ENCODE measurements around the gene ZC3H18. TPM values are rescaled to one million over a fixed set of nuclear protein-coding genes. Genes with fewer than 3 reads are reported as not detected.

Gene ZC3H18
- total RNA-seq, 1 donor from 2014 or later, result 14.6 TPM

DNA sequence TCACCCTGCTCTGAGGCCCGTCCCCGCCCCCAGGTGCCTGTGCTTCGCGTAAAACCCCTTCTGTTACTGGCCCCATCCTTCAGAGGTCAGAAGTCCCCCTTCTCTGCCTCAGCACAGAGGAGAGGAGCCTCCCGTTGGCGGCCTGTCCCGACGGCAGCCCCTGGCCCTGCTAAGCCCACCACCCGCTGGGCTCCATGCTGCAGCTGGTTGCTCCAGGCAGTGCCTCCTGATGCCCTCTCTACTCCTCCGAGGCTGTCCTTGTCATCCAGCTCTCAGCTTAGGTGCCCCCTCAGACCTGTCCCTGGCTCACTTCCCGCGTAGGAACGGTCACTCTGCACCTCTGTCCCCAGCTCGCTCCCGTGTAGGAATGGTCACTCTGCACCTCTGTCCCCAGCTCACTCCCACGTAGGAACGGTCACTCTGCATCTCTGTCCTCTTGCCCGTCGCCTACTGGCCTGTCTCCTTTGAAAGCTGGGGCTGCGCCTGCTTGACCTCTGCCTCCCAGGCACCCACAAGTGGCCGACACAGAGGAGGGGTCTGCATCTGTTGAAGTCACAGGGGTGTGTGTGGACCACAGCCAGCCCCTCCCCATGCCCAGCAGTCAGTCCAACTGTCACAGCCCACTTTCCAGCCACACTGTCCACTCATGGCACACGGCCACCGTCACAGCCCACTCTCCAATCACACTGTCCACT lies 31.7 kb upstream of the ZC3H18 start:
- H3K36me3 ChIP-seq (ENCODE audit: control insufficient read depth in 3 of 3, insufficient read depth in 3 of 3, low read length in 3 of 3), result no peaks in the 10 kb centered on the region
- H3K27ac ChIP-seq (ENCODE audit: low read depth, low read length), result no peak overlapping the region
- H3K4me3 ChIP-seq (ENCODE audit: low read length in 3 of 3), result no peak overlapping the region
- H3K4me1 ChIP-seq (ENCODE audit: control insufficient read depth in 3 of 3, insufficient read depth in 3 of 3, low read length in 3 of 3), result peaks cover 9 to 11% (median 10%) of the 10 kb centered on the region in 3 donors
- H3K9me3 ChIP-seq (ENCODE audit: control insufficient read depth in 3 of 3, low read length in 3 of 3), result peaks cover 0 to 7% (median 3%) of the 10 kb centered on the region in 3 donors
- peaks cover 32 to 51% (median 40%) of the 10 kb centered on the region in 3 donors for H3K27me3 ChIP-seq (ENCODE audit: control insufficient read depth in 3 of 3, insufficient read depth in 3 of 3, low read length in 3 of 3)
- H3K9ac ChIP-seq (ENCODE audit: low read depth in 1 of 3, low read length in 3 of 3), result no peak overlapping the region

DNA sequence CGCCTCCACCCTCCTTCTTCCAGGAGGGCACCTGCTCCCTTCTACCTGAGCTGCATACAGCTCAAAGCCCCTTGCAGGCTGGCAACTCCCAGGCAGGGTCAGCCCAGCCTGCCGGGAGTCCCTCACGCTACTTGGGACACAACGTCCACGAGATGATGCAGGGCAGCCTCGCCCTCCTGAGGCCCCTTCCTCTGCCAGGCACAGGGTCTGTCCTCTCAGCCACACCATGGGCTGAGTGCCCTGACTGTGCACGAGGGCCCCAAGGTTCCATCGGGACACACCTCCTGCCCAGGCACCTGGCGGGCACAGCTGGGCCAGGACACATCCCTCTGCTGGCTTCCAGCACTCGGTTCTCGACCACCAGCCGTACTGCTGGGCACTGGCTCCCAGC lies 30.9 kb upstream of the ZC3H18 start:
- Histone ChIP-seq H3K27me3 (ENCODE audit: control insufficient read depth in 3 of 3, insufficient read depth in 3 of 3, low read length in 3 of 3) (peaks cover 32 to 51% (median 40%) of the 10 kb centered on the region in 3 donors), H3K9me3 (ENCODE audit: control insufficient read depth in 3 of 3, low read length in 3 of 3) (peaks cover 4 to 9% (median 5%) of the 10 kb centered on the region in 3 donors), H3K9ac (ENCODE audit: low read depth in 1 of 3, low read length in 3 of 3) (no peak overlapping the region), H3K4me3 (ENCODE audit: low read length in 3 of 3) (no peak overlapping the region), H3K27ac (ENCODE audit: low read depth, low read length) (no peak overlapping the region), H3K4me1 (ENCODE audit: control insufficient read depth in 3 of 3, insufficient read depth in 3 of 3, low read length in 3 of 3) (peaks cover 9 to 11% (median 10%) of the 10 kb centered on the region in 3 donors), H3K36me3 (ENCODE audit: control insufficient read depth in 3 of 3, insufficient read depth in 3 of 3, low read length in 3 of 3) (no peaks in the 10 kb centered on the region)

DNA sequence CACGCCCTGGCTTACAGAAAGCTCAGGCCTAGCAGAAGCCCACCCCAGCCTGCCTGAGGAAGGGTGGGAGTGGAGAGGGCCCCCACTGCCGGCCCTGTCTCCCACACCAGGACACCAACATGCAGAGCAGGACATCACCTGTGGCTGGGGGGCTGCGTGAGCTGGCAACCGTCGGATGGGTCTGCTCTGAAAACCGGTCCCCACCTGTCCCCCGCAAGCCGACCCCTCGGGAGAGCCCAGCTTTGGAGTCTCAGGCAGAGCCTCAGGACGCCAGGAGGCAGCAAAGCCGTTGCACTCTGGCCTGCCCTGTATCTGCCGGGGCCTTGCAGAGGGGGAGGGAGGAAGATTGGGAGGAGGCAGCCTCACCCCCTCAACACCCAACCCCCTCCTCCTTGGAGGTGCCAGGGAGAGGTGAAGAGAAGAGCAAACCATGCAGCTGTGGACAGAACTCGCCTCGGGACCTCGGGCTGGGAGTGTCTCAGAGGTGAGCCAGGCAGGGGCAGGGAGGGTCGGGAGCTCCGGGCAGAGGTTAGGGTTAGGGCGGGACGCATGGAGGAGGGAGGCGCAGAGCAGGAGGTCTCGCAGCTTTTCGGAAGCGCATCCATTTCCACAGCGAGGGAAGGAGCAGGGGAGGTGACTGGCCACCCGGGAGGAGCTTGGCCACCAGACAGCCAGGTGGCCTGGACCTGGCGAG lies 30.4 kb upstream of the ZC3H18 start:
- Histone ChIP-seq H3K27ac (ENCODE audit: low read depth, low read length) (no peak overlapping the region), H3K9me3 (ENCODE audit: control insufficient read depth in 3 of 3, low read length in 3 of 3) (peaks cover 4 to 9% (median 5%) of the 10 kb centered on the region in 3 donors), H3K27me3 (ENCODE audit: control insufficient read depth in 3 of 3, insufficient read depth in 3 of 3, low read length in 3 of 3) (peaks cover 32 to 52% (median 41%) of the 10 kb centered on the region in 3 donors), H3K9ac (ENCODE audit: low read depth in 1 of 3, low read length in 3 of 3) (no peak overlapping the region), H3K4me3 (ENCODE audit: low read length in 3 of 3) (no peak overlapping the region), H3K4me1 (ENCODE audit: control insufficient read depth in 3 of 3, insufficient read depth in 3 of 3, low read length in 3 of 3) (peaks cover 8 to 10% (median 8%) of the 10 kb centered on the region in 3 donors), H3K36me3 (ENCODE audit: control insufficient read depth in 3 of 3, insufficient read depth in 3 of 3, low read length in 3 of 3) (no peaks in the 10 kb centered on the region)

- H3K9ac ChIP-seq (ENCODE audit: low read depth in 1 of 3, low read length in 3 of 3), result no peak overlapping the region
- H3K9me3 ChIP-seq (ENCODE audit: control insufficient read depth in 3 of 3, low read length in 3 of 3), result peaks cover 4 to 9% (median 5%) of the 10 kb centered on the region in 3 donors
- peaks cover 34 to 56% (median 44%) of the 10 kb centered on the region in 3 donors for H3K27me3 ChIP-seq (ENCODE audit: control insufficient read depth in 3 of 3, insufficient read depth in 3 of 3, low read length in 3 of 3)
- no peak overlapping the region for H3K27ac ChIP-seq (ENCODE audit: low read depth, low read length)
- H3K4me3 ChIP-seq (ENCODE audit: low read length in 3 of 3), result no peak overlapping the region
- H3K36me3 ChIP-seq (ENCODE audit: control insufficient read depth in 3 of 3, insufficient read depth in 3 of 3, low read length in 3 of 3), result no peaks in the 10 kb centered on the region
- H3K4me1 ChIP-seq (ENCODE audit: control insufficient read depth in 3 of 3, insufficient read depth in 3 of 3, low read length in 3 of 3), result peaks cover 1 to 3% (median 2%) of the 10 kb centered on the region in 3 donors
Observed at GRCh38 chr16:88540346-88540977, 29.7 kb upstream of the ZC3H18 start.

DNA sequence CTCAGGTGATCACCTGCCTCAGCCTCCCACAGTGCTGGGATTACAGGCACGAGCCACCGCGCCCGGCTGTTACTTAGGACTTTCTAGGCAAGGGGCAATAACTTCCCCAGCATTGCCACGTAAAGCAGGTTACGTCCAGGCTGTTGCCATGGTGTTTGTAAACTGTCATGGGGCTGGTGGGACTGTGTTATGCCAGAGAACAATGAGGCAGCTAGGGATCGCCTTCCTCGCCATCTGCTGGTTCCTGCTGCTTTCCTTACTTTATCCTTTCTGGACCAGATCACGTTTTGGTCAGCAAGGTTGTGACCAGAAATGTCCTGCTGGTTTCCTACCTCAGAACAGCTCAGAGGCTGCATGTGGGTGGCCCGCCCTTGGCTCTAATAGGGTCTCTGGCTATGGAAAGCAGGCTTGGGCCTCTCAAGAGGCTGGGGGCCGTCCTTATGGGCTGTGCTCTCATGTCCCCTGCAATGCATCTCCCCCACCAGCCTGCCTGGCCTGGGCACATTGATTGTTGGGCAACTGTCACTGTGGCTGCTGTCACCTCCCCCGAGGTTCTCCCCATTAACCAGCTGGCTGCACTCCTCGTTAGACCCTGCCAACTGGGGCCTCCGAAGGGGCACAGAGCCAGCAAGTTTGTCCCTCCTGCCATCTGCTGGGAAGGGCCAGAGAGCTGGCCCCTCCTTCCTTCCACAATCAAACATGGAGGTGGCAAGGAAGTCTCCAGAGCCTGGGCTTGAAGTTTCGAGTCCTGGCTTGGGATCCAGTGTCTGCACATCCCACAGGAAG lies 28.2 kb upstream of the ZC3H18 start:
- H3K4me3 ChIP-seq (ENCODE audit: low read length in 3 of 3), result no peak overlapping the region
- H3K27ac ChIP-seq (ENCODE audit: low read depth, low read length), result no peak overlapping the region
- H3K27me3 ChIP-seq (ENCODE audit: control insufficient read depth in 3 of 3, insufficient read depth in 3 of 3, low read length in 3 of 3), result peaks cover 46 to 68% (median 57%) of the 10 kb centered on the region in 3 donors
- H3K9ac ChIP-seq (ENCODE audit: low read depth in 1 of 3, low read length in 3 of 3), result no peak overlapping the region
- H3K4me1 ChIP-seq (ENCODE audit: control insufficient read depth in 3 of 3, insufficient read depth in 3 of 3, low read length in 3 of 3), result no peaks in the 10 kb centered on the region
- no peaks in the 10 kb centered on the region for H3K36me3 ChIP-seq (ENCODE audit: control insufficient read depth in 3 of 3, insufficient read depth in 3 of 3, low read length in 3 of 3)
- peaks cover 4 to 9% (median 5%) of the 10 kb centered on the region in 3 donors for H3K9me3 ChIP-seq (ENCODE audit: control insufficient read depth in 3 of 3, low read length in 3 of 3)

DNA sequence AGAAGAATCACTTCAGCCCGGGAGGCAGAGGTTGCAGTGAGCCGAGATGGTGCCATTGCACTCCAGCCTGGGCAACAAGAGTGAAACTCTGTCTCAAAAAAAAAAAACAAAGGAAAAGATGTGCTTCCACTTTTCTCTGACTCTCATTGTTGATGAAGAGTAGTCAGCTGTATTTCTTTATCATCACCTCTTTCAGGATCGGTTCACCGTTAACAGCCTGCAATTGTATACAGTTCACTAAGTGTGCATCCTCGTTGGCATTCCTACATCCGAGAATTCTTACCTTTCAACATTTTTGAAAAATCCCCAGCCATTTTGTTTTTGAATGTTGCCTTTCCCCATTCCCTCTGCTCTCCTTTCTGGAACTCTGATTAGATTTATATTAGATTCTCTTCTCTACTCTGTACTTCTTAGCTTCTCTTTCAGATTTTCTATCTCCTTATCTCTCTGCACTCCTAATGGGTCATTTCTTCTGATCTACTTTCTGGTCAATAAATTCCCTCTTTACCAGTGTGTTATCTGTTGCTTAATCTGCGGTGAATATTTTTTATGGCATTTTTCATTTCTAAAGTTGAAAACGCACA lies 26.9 kb upstream of the ZC3H18 start:
- H3K4me1 ChIP-seq (ENCODE audit: control insufficient read depth in 3 of 3, insufficient read depth in 3 of 3, low read length in 3 of 3), result no peaks in the 10 kb centered on the region
- H3K9me3 ChIP-seq (ENCODE audit: control insufficient read depth in 3 of 3, low read length in 3 of 3), result peaks cover 4 to 9% (median 5%) of the 10 kb centered on the region in 3 donors
- H3K9ac ChIP-seq (ENCODE audit: low read depth in 1 of 3, low read length in 3 of 3), result no peak overlapping the region
- H3K27ac ChIP-seq (ENCODE audit: low read depth, low read length), result no peak overlapping the region
- H3K27me3 ChIP-seq (ENCODE audit: control insufficient read depth in 3 of 3, insufficient read depth in 3 of 3, low read length in 3 of 3), result peaks cover 41 to 65% (median 54%) of the 10 kb centered on the region in 3 donors
- no peak overlapping the region for H3K4me3 ChIP-seq (ENCODE audit: low read length in 3 of 3)
- H3K36me3 ChIP-seq (ENCODE audit: control insufficient read depth in 3 of 3, insufficient read depth in 3 of 3, low read length in 3 of 3), result no peaks in the 10 kb centered on the region

GRCh38 chr16:88545781-88546180 lies 24.4 kb upstream of the ZC3H18 start:
- Histone ChIP-seq H3K36me3 (ENCODE audit: control insufficient read depth in 3 of 3, insufficient read depth in 3 of 3, low read length in 3 of 3) (no peaks in the 10 kb centered on the region), H3K27me3 (ENCODE audit: control insufficient read depth in 3 of 3, insufficient read depth in 3 of 3, low read length in 3 of 3) (peaks cover 17 to 49% (median 38%) of the 10 kb centered on the region in 3 donors), H3K4me1 (ENCODE audit: control insufficient read depth in 3 of 3, insufficient read depth in 3 of 3, low read length in 3 of 3) (peaks cover 2 to 7% (median 7%) of the 10 kb centered on the region in 3 donors), H3K4me3 (ENCODE audit: low read length in 3 of 3) (no peak overlapping the region), H3K27ac (ENCODE audit: low read depth, low read length) (no peak overlapping the region), H3K9ac (ENCODE audit: low read depth in 1 of 3, low read length in 3 of 3) (no peak overlapping the region), H3K9me3 (ENCODE audit: control insufficient read depth in 3 of 3, low read length in 3 of 3) (peaks cover 4 to 9% (median 5%) of the 10 kb centered on the region in 3 donors)

DNA sequence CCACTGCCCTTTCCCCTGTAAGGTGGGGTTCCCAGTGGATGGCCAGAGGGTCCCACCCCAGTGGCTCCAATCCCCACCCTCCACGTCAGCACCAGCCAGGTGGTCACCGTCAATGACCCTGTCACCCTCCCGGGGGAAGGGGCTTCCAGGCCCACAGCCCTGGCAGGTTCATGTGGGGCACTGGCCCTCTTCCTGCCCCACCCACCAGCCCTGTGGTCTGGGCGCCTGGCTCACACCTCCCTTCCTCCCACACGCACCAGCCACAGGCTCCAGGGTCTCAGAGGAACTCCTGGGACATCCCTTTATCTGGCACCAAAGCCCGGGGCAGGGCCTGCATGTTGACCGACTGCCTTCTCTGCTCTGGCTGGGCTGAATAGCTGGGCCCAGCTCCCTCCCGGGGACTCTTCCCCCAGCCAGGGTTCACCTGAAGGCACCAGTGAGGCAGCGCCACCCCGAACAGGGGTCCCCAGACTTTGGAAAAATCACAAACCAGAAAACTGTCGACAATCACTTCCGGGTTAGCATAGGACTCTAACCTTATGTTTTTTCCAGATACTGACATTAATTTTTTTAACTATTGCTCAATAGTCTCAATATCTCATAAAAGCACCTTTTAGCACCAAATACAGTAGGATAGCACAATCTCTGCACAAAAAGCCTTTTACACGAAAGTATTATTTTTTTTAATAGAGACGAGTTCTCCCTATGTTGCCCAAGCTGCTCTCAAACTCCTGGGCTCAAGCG lies 21.9 kb upstream of the ZC3H18 start:
- peaks cover 2 to 7% (median 7%) of the 10 kb centered on the region in 3 donors for H3K4me1 ChIP-seq (ENCODE audit: control insufficient read depth in 3 of 3, insufficient read depth in 3 of 3, low read length in 3 of 3)
- no peak overlapping the region for H3K27ac ChIP-seq (ENCODE audit: low read depth, low read length)
- H3K4me3 ChIP-seq (ENCODE audit: low read length in 3 of 3), result no peak overlapping the region
- peaks cover 2 to 4% (median 3%) of the 10 kb centered on the region in 3 donors for H3K9me3 ChIP-seq (ENCODE audit: control insufficient read depth in 3 of 3, low read length in 3 of 3)
- no peaks in the 10 kb centered on the region for H3K36me3 ChIP-seq (ENCODE audit: control insufficient read depth in 3 of 3, insufficient read depth in 3 of 3, low read length in 3 of 3)
- H3K9ac ChIP-seq (ENCODE audit: low read depth in 1 of 3, low read length in 3 of 3), result no peak overlapping the region
- peaks cover 21 to 40% (median 40%) of the 10 kb centered on the region in 3 donors for H3K27me3 ChIP-seq (ENCODE audit: control insufficient read depth in 3 of 3, insufficient read depth in 3 of 3, low read length in 3 of 3)

DNA sequence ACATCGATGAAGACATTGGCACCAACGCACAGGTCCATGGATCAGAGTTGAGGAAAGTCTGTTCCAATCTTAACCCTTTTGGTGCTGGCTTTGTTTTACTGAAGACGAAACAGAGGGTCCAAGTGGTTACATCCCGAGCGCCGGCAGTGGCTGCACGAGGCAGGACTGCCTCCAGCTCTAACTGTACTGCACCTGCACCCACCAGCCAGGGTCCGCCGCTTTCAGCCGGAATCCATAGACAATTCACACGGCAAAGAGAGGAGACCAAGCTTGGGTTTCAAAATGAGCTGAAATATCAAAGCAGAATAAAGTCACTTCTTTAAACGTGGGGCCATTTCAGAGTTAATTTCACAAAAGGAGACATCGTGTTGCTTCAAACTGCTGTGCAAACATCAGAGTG lies 21.2 kb upstream of the ZC3H18 start:
- H3K4me3 ChIP-seq (ENCODE audit: low read length in 3 of 3), result no peak overlapping the region

More for the DNA sequence above, 21.2 kb upstream of the ZC3H18 start:
- Histone ChIP-seq H3K9ac (ENCODE audit: low read depth in 1 of 3, low read length in 3 of 3) (no peak overlapping the region), H3K9me3 (ENCODE audit: control insufficient read depth in 3 of 3, low read length in 3 of 3) (peaks cover 0 to 3% (median 0%) of the 10 kb centered on the region in 3 donors), H3K36me3 (ENCODE audit: control insufficient read depth in 3 of 3, insufficient read depth in 3 of 3, low read length in 3 of 3) (no peaks in the 10 kb centered on the region), H3K4me1 (ENCODE audit: control insufficient read depth in 3 of 3, insufficient read depth in 3 of 3, low read length in 3 of 3) (peaks cover 2 to 7% (median 7%) of the 10 kb centered on the region in 3 donors), H3K27ac (ENCODE audit: low read depth, low read length) (no peak overlapping the region), H3K27me3 (ENCODE audit: control insufficient read depth in 3 of 3, insufficient read depth in 3 of 3, low read length in 3 of 3) (peaks cover 24 to 45% (median 40%) of the 10 kb centered on the region in 3 donors)

Measured in skeletal muscle tissue (tissue), 4 donors.